ENCODE measurements around the gene INTS4.
"Not testable (repeated sequence)": the region's sequence is repeated elsewhere in the genome, so short reads cannot be mapped to it uniquely, and the experiment has no call there.

The INTS4 gene

GRCh38 chr11:78021611-78022010, 27.1 kb upstream of the INTS4 start:
- no peaks in the 10 kb centered on the region for H3K79me2 ChIP-seq (ENCODE audit: insufficient read depth, low read length)
- H3K9ac ChIP-seq (ENCODE audit: low read depth, low read length) = no peak overlapping the region
- H3K9me3 ChIP-seq (ENCODE audit: insufficient read depth, low read length, severe bottlenecking) = no peaks in the 10 kb centered on the region
- no peak overlapping the region for H3K4me2 ChIP-seq (ENCODE audit: insufficient read depth, low read length)
- H2AFZ ChIP-seq (ENCODE audit: low read depth, low read length) = no peak overlapping the region
- DNase-seq (no peak), ATAC-seq (ENCODE audit: insufficient read depth, low read depth) (no peak)
- no peaks in the 10 kb centered on the region for H4K20me1 ChIP-seq (ENCODE audit: insufficient read depth, low read length)
- TF ChIP-seq EZH2 (IDR thresholded peaks at IDR 0.05; ENCODE audit: borderline replicate concordance, low read depth, low read length, severe bottlenecking) = no peak
- no peak for TF ChIP-seq CTCF (IDR thresholded peaks at IDR 0.05; ENCODE audit: borderline replicate concordance, extremely low read depth, low read length, poor library complexity, severe bottlenecking)
- H3K27ac ChIP-seq (ENCODE audit: low read length) = no peak overlapping the region
- H3K4me1 ChIP-seq (ENCODE audit: insufficient read depth, low read length) = no peaks in the 10 kb centered on the region
- no peak overlapping the region for H3K4me3 ChIP-seq (ENCODE audit: low read depth in 1 of 2, low read length in 2 of 2)
- no peaks in the 10 kb centered on the region for H3K36me3 ChIP-seq (ENCODE audit: insufficient read depth, low read length)
- H3K27me3 ChIP-seq (ENCODE audit: insufficient read depth, low read length, poor library complexity) = no peaks in the 10 kb centered on the region

- Histone ChIP-seq H3K4me1 (ENCODE audit: insufficient read depth, low read length) (no peaks in the 10 kb centered on the region), H3K9me3 (ENCODE audit: insufficient read depth, low read length, severe bottlenecking) (no peaks in the 10 kb centered on the region), H3K4me3 (ENCODE audit: low read depth in 1 of 2, low read length in 2 of 2) (no peak overlapping the region), H3K79me2 (ENCODE audit: insufficient read depth, low read length) (no peaks in the 10 kb centered on the region), H3K27me3 (ENCODE audit: insufficient read depth, low read length, poor library complexity) (no peaks in the 10 kb centered on the region), H3K9ac (ENCODE audit: low read depth, low read length) (no peak overlapping the region), H3K27ac (ENCODE audit: low read length) (no peak overlapping the region), H3K36me3 (ENCODE audit: insufficient read depth, low read length) (no peaks in the 10 kb centered on the region), H3K4me2 (ENCODE audit: insufficient read depth, low read length) (no peak overlapping the region), H4K20me1 (ENCODE audit: insufficient read depth, low read length) (no peaks in the 10 kb centered on the region), H2AFZ (ENCODE audit: low read depth, low read length) (no peak overlapping the region)
- DNase-seq (no peak), ATAC-seq (ENCODE audit: insufficient read depth, low read depth) (no peak)
- TF ChIP-seq CTCF (IDR thresholded peaks at IDR 0.05; ENCODE audit: borderline replicate concordance, extremely low read depth, low read length, poor library complexity, severe bottlenecking) (no peak), EZH2 (IDR thresholded peaks at IDR 0.05; ENCODE audit: borderline replicate concordance, low read depth, low read length, severe bottlenecking) (no peak)
Observed at GRCh38 chr11:78020246-78020645, 25.8 kb upstream of the INTS4 start.

GRCh38 chr11:78019808-78020207, 25.3 kb upstream of the INTS4 start:
- H3K79me2 ChIP-seq (ENCODE audit: insufficient read depth, low read length) = no peaks in the 10 kb centered on the region
- no peaks in the 10 kb centered on the region for H3K9me3 ChIP-seq (ENCODE audit: insufficient read depth, low read length, severe bottlenecking)
- H4K20me1 ChIP-seq (ENCODE audit: insufficient read depth, low read length) = no peaks in the 10 kb centered on the region
- no peaks in the 10 kb centered on the region for H3K36me3 ChIP-seq (ENCODE audit: insufficient read depth, low read length)
- H3K4me3 ChIP-seq (ENCODE audit: low read depth in 1 of 2, low read length in 2 of 2) = no peak overlapping the region
- DNase-seq (no peak), ATAC-seq (ENCODE audit: insufficient read depth, low read depth) (no peak)
- H3K9ac ChIP-seq (ENCODE audit: low read depth, low read length) = no peak overlapping the region
- TF ChIP-seq EZH2 (IDR thresholded peaks at IDR 0.05; ENCODE audit: borderline replicate concordance, low read depth, low read length, severe bottlenecking) (no peak), CTCF (IDR thresholded peaks at IDR 0.05; ENCODE audit: borderline replicate concordance, extremely low read depth, low read length, poor library complexity, severe bottlenecking) (no peak)
- H2AFZ ChIP-seq (ENCODE audit: low read depth, low read length) = no peak overlapping the region
- no peak overlapping the region for H3K4me2 ChIP-seq (ENCODE audit: insufficient read depth, low read length)
- H3K27ac ChIP-seq (ENCODE audit: low read length) = no peak overlapping the region
- H3K27me3 ChIP-seq (ENCODE audit: insufficient read depth, low read length, poor library complexity) = no peaks in the 10 kb centered on the region
- H3K4me1 ChIP-seq (ENCODE audit: insufficient read depth, low read length) = no peaks in the 10 kb centered on the region

GRCh38 chr11:78015878-78016277, 21.4 kb upstream of the INTS4 start:
- Histone ChIP-seq H3K27ac (ENCODE audit: low read length) (no peak overlapping the region), H3K4me1 (ENCODE audit: insufficient read depth, low read length) (no peaks in the 10 kb centered on the region), H3K79me2 (ENCODE audit: insufficient read depth, low read length) (no peaks in the 10 kb centered on the region), H2AFZ (ENCODE audit: low read depth, low read length) (no peak overlapping the region), H3K36me3 (ENCODE audit: insufficient read depth, low read length) (no peaks in the 10 kb centered on the region), H3K9me3 (ENCODE audit: insufficient read depth, low read length, severe bottlenecking) (no peaks in the 10 kb centered on the region), H3K27me3 (ENCODE audit: insufficient read depth, low read length, poor library complexity) (no peaks in the 10 kb centered on the region), H3K4me2 (ENCODE audit: insufficient read depth, low read length) (no peak overlapping the region), H3K4me3 (ENCODE audit: low read depth in 1 of 2, low read length in 2 of 2) (no peak overlapping the region), H3K9ac (ENCODE audit: low read depth, low read length) (no peak overlapping the region), H4K20me1 (ENCODE audit: insufficient read depth, low read length) (no peaks in the 10 kb centered on the region)
- no peak for DNase-seq
- ATAC-seq (ENCODE audit: insufficient read depth, low read depth) = no peak
- TF ChIP-seq EZH2 (IDR thresholded peaks at IDR 0.05; ENCODE audit: borderline replicate concordance, low read depth, low read length, severe bottlenecking) (no peak), CTCF (IDR thresholded peaks at IDR 0.05; ENCODE audit: borderline replicate concordance, extremely low read depth, low read length, poor library complexity, severe bottlenecking) (no peak)

GRCh38 chr11:78014937-78015520, 20.6 kb upstream of the INTS4 start:
- not testable (repeated sequence) for H3K36me3 ChIP-seq (ENCODE audit: insufficient read depth, low read length); H3K9ac ChIP-seq (ENCODE audit: low read depth, low read length); H4K20me1 ChIP-seq (ENCODE audit: insufficient read depth, low read length); H3K4me3 ChIP-seq (ENCODE audit: low read depth in 1 of 2, low read length in 2 of 2); H3K4me2 ChIP-seq (ENCODE audit: insufficient read depth, low read length); H3K27me3 ChIP-seq (ENCODE audit: insufficient read depth, low read length, poor library complexity); H3K9me3 ChIP-seq (ENCODE audit: insufficient read depth, low read length, severe bottlenecking); H3K79me2 ChIP-seq (ENCODE audit: insufficient read depth, low read length); H3K27ac ChIP-seq (ENCODE audit: low read length); H2AFZ ChIP-seq (ENCODE audit: low read depth, low read length); DNase-seq; H3K4me1 ChIP-seq (ENCODE audit: insufficient read depth, low read length); ATAC-seq (ENCODE audit: insufficient read depth, low read depth)

Data from DND-41 (cell line).